HG03378 (cell line): ENCODE measurements around the gene GLE1.
"Not testable (repeated sequence)": the region's sequence is repeated elsewhere in the genome, so short reads cannot be mapped to it uniquely, and the experiment has no call there.

Experiments used
- ATAC-seq: cut with Tn5 transposase; IDR thresholded peaks from one replicate; pipeline ENCODE4 v1.9.1; 2021; ENCODE audit warnings: mild to moderate bottlenecking, moderate library complexity; ENCODE audit not compliant: unreplicated experiment

Gene GLE1

DNA sequence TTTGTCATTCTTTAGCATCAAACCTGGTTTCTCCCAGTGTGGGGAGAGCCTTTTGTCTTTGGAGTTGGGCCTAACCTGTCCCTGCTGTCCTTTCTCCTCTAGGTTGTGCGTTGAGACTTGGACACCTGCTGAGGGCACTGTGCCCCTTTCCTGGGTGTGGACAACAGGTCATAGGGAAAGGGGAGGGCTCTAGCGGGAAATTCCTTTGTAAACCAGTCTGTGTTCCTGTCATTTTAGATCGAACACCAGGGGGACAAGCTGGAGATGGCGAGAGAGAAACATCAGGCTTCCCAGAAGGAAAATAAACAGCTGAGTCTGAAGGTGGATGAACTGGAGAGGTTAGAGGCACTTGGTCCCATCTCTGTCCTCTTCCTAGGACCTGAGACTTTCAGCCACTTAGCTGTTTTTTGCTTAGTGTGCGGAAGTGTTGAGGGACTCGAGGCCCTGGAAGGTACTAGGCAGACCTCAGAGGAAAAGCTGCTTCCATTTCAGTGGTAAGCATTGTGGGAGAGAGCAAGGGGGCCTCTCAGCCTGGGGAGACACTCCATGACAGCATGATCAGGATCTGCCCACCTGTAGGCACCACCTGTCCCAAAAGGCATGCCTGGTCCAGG is 8.6 kb upstream of the GLE1 start:
- no peak for ATAC-seq

DNA sequence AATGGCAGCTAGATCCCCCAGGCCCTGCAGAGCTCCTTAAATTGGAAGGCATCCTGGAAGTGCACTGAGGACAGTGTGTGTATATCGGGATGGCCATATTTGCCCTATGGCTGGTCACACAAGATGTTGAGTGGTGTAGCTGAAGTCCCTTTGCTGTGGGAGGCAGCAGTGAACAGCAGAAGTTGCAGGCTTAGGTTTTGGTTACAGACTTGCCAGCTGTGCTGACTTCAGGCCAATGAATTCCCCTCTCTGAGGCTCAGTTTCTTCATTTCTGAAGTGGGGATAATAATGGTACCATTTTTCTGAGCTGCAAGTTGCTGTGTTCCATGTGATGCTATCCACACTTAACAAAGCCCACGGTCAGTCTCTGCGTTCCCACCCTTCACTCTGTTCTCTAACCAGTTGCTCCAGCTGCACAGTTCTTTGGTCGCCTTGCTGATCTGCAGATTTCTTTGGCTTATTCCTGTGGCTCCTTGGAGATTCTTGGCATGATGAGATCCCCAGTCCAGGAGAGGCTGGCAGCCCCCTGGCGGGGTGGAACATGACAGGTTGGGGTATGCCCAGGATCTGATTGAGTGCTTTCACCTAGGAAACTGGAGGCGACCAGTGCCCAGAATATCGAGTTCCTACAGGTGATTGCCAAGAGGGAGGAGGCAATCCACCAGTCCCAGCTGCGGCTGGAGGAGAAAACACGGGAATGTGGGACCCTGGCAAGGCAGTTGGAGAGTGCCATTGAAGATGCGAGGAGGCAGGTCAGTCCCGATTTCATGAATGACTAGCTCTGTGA is 6.5 kb upstream of the GLE1 start:
- ATAC-seq = no peak

DNA sequence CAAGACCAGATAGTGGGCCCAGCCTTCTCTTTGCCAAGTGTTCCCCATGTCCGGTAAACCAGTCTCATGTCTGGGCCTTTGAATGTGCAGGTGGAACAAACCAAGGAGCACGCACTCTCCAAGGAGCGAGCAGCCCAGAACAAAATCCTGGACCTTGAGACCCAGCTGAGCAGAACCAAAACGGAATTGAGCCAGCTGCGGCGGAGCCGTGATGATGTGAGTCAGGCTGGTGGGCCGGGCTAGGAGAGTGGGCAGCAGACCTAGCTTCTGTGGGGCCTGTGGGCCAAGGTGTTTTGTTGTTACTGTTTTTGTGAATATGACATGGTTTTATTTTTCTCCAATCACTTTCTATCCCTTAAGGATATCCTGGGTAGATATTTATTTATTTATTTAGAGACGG is 5.6 kb upstream of the GLE1 start:
- ATAC-seq = no peak

- ATAC-seq = no peak
Measured at GRCh38 chr9:128499920-128500319, 4.6 kb upstream of the GLE1 start.

DNA sequence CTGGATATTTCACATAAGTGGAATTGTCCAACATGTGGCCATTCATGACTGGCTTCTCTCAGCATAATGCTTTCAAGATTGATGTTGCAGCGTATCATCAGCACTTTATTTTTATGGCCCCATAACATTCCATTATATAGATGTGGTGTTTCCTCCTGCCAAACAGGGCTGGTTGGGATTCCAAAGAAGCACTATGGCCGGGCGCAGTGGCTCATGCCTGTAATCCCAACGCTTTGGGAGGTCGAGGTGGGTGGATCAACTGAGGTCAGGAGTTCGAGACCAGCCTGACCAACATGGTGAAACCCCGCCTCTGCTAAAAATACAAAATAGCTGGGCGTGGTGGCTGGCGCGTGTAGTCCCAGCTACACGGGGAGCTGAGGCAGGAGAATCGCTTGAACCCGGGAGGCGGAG is 1.1 kb upstream of the GLE1 start:
- not testable (repeated sequence) for ATAC-seq

DNA sequence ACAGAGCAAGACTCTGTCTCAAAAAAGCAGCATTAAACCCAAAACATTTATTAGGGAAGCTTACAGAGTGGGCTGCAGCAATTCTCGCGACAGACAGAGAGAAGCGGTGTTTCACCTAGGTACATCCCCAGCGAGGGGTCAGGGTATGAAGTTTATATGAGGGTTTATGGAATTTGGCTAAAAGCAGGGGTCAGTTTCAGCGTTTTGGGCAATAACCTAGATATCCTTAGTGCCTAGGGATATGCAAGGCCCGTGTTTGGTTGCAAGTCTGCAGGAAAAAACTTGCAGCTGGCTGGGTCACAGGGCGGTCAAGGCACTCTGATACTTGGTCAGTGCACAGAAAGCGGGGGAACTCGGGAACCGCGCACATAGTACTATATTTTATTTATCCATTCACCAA is 649 bp upstream of the GLE1 start:
- no peak for ATAC-seq

GRCh38 chr9:128505414-128505765 is 871 bp downstream of the GLE1 start:
- no peak for ATAC-seq

DNA sequence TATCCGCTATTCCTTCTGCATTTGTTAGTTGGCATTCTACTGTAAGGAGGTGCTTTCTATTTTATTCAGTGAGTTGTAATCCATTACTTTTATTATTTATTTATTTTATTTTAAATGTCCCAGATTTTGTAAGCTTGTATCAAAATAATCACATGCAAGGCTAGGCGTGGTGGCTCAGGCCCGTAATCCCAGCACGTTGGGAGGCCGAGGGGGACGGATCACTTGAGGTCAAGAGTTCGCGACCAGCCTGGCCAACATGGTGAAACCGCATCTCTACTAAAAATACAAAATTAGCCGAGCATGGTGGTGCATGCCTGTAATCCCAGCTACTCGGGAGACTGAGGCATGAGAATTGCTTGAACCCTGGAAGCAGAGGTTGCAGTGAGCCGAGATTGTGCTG is 1.4 kb downstream of the GLE1 start:
- not testable (repeated sequence) for ATAC-seq

- no peak for ATAC-seq
Measured at GRCh38 chr9:128512820-128513219, 8.3 kb downstream of the GLE1 start.

- ATAC-seq = no peak
Measured at GRCh38 chr9:128521956-128522355, 17.4 kb downstream of the GLE1 start.

DNA sequence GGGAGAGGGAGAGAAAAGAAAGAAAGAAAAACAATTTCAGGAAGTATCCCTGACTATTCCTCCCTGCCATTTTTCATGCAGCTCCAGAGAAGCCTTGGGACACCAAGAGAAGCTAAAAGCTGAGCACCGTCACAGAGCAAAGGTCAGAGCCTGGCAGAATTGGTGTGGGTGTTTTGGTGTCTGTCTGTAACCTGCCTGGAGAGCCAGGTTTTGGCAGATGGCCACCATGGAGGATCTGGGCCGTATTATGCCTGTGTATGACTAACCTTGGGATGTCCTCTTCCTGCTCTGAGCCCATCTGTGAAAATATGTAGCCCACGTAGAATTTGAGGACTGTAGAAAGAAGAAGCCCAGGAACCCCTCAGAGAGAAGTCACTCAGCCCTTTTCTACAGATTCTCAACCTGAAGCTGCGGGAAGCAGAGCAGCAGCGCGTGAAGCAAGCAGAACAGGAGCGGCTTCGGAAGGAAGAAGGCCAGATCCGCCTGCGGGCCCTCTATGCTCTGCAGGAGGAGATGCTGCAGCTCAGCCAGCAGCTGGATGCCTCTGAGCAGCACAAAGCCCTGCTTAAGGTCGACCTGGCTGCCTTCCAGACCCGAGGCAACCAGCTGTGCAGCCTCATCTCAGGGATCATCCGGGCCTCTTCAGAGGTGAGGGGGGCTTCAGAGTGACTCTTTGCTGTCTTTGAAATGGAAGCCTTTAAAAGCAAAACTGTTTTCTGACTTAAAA is 18.8 kb downstream of the GLE1 start:
- no peak for ATAC-seq

DNA sequence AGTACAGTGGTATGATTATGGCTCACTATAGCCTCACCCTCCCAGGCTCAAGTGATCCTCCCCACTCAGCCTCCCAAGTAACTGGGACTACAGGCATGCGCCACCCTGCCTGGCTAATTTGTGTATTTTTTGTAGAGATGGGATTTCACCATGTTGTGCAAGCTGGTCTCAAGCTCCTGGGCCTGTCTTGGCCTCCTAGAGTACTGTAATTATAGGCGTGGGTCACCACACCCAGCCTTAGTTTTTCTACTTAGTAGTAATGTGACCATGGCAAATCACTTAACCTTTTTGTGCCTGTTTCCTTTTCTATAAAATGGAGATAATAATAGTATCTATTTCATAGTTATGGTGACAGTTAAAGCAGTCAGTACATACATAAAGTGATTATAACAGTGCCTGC is 22.2 kb downstream of the GLE1 start:
- ATAC-seq = no peak

- no peak for ATAC-seq
Measured at GRCh38 chr9:128528445-128529160, 24.1 kb downstream of the GLE1 start.

DNA sequence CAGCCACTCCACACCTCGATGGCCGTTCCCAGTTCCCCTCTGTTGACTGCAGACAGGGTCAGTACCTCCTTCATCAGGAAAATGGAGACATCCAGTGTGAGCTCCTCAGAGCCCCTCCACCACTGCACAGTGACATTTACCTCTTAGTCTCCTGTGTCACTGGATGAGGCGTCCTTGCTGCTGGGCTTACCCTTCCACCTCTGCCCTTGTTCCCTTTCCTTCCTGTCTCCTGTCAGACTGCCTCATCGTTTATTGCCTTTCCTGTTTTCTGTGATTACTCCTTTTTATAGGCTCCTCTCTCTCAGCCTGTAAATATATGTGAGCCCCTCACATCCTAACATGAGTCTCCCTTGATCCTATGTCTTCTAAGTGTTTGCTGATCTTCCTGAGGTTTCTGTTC is 24.7 kb downstream of the GLE1 start:
- no peak for ATAC-seq

DNA sequence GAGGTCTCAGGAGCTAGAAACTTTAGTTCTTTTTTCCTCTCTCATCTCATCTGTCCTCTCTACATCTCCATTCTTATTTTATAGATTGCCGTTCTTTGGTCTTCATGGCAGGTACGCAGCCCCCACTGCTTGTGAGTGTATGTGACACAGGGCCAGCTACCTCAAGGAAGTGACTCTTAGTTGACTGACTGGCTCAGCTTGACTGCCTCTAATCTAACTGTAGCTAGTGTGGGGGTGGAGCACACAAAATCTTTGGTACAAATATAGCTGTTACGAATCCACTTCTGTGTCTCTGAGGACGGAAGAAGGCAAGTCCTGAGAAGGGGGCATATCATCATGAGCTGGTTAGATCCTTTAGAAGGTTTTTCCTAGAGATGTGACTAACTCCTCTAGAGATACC is 28.1 kb downstream of the GLE1 start:
- no peak for ATAC-seq

GRCh38 chr9:128540634-128541360 is 36.3 kb downstream of the GLE1 start:
- ATAC-seq = no peak

DNA sequence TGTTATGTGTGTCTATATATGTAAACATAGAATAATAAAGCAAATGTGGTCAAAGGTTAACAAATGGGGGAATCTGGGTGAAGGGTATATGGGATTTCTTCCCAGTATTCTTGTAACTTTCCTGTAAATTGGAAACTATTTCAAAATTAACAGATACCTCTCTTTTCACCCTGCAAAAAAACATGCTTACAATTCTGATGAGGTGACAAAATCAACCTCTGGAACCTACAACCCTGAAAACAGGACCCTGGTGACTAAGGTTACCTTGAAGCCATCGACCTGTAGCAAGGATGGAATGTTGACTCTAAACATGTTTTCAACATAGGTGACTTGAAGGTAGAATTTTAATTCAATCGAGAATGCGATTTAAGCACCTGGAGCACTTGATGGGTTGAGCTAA is 42.0 kb downstream of the GLE1 start:
- no peak for ATAC-seq

DNA sequence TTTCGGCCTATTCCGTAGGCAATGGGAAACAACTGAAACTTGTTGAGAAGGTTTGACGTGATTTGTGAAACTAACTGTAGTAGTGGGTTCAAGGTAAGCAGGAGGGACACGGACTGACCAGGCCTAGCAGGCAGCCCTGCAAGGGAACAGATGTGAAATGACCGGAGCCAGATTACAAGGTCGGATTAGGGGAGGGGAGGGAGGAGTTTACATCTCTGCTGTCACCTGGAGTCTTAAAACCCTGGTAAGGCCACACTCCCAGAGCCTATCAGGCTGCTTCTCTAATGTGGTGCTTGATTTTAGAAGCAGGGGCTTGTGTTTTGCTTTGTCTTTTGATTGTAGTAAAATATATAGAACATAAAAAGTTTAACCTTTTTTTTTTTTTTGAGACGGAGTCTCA is 44.4 kb downstream of the GLE1 start:
- no peak for ATAC-seq

DNA sequence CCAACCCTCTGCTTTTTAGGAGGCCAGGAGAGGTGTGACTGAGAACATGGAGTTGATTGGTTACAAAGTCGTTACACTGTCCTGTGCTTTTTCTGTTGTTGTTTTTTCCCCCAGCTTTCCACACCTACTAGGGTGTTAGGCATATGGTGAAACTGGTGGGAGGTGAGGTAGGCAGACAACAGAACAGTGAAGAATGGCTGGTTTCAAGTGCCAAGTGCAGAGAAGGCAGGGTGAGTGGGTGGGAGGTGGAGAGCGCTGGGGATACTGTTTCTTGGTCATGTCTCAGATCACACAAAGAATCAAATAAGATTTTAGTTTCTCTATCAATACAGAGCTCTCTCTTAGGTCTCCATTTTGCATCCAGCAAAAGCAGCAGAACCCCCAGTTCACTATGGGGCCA is 45.7 kb downstream of the GLE1 start:
- no peak for ATAC-seq

GRCh38 chr9:128550770-128551656 is 46.5 kb downstream of the GLE1 start:
- no peak for ATAC-seq
